Panc1 (cell line): ENCODE results near the gene SLC15A1. TPM values are rescaled to one million over a fixed set of nuclear protein-coding genes. Genes with fewer than 3 reads are reported as not detected.

Experiments
- ATAC-seq: fragments of 200-7000 bp; cut with Tn5 transposase; 2 replicates; pipeline ENCODE4 v1.9.1; 2020; ENCODE audit warnings: mild to moderate bottlenecking, moderate library complexity
- BruUV-seq: library from RNA; stranded (reverse); fragments of 400-500 nt; replicated peaks from 2 replicates; lab custom pipeline; 2021; lab: Mats Ljungman, UMichigan
- CTCF ChIA-PET: fragments of 300-600 bp; sonication (Branson Sonifier 250); formaldehyde crosslinking; loops from one replicate; lab custom pipeline; 2022; ENCODE audit warnings: antibody characterized with exemption; lab: Charles Lee
- POLR2A ChIA-PET: fragments of 300-600 bp; sonication (Branson Sonifier 250); formaldehyde crosslinking; loops from one replicate; lab custom pipeline; 2022; ENCODE audit warnings: antibody characterized with exemption; lab: Charles Lee
- DNase-seq: peaks from one replicate; pipeline ENCODE4 v3.0.0-alpha.2; 2010; ENCODE audit warnings: low read depth, low spot score
- H3K27ac ChIP-seq: 2 replicates; pipeline ENCODE4 v1.5.1; 2011; ENCODE audit warnings: mild to moderate bottlenecking, low read length, inconsistent platforms
- H3K27me3 ChIP-seq: fragments of 200-500 bp; sonication (Bioruptor generic); 2 replicates; pipeline ENCODE4 v1.6.0; 2014; ENCODE audit warnings: low read length, inconsistent platforms; ENCODE audit not compliant: control insufficient read depth, insufficient read depth
- H3K36me3 ChIP-seq: fragments of 200-500 bp; sonication (Bioruptor generic); 2 replicates; pipeline ENCODE4 v1.5.1; 2014; ENCODE audit warnings: inconsistent platforms, mild to moderate bottlenecking, low read length, moderate library complexity; ENCODE audit not compliant: control insufficient read depth, insufficient read depth
- H3K4me1 ChIP-seq: 2 replicates; pipeline ENCODE4 v1.5.1; 2011; ENCODE audit warnings: inconsistent platforms, mild to moderate bottlenecking, low read length, moderate library complexity; ENCODE audit not compliant: control insufficient read depth, insufficient read depth
- H3K4me3 ChIP-seq, 2 experiments: 2 replicates each; pipeline ENCODE4 v1.5.1; 2011 to 2012; ENCODE audit warnings: low read depth in 2 of 2, low read length in 2 of 2, mild to moderate bottlenecking in 2 of 2, inconsistent platforms in 1 of 2, moderate library complexity in 1 of 2
- H3K9me3 ChIP-seq: fragments of 200-500 bp; sonication (Bioruptor generic); 2 replicates; pipeline ENCODE4 v1.5.1; 2014; ENCODE audit warnings: low read depth, mild to moderate bottlenecking, inconsistent platforms, low read length, moderate library complexity; ENCODE audit not compliant: control insufficient read depth, insufficient read depth
- CTCF ChIP-seq: fragments of 450-650 bp; IDR thresholded peaks from 2 replicates; pipeline ENCODE4 v1.5.1; 2017; ENCODE audit warnings: mild to moderate bottlenecking
- POLR2AphosphoS5 ChIP-seq: IDR thresholded peaks from 2 replicates; pipeline ENCODE4 v1.6.1; 2012; ENCODE audit warnings: mild to moderate bottlenecking, low read depth, low read length, moderate library complexity
- REST ChIP-seq, 2 experiments: IDR thresholded peaks; 2 replicates each; pipeline ENCODE4 v1.6.1; 2011 to 2012; ENCODE audit warnings: low read depth in 2 of 2, control low read depth in 1 of 2, low read length in 1 of 2, mild to moderate bottlenecking in 1 of 2, moderate library complexity in 1 of 2; ENCODE audit not compliant: insufficient read depth in 1 of 2
- SIN3A ChIP-seq: IDR thresholded peaks from 2 replicates; pipeline ENCODE4 v1.6.1; 2012; ENCODE audit warnings: low read depth, mild to moderate bottlenecking, low read length, moderate library complexity, borderline replicate concordance; ENCODE audit not compliant: insufficient read depth
- TCF7L2 ChIP-seq: IDR thresholded peaks from 2 replicates; pipeline ENCODE4 v1.6.1; 2011; ENCODE audit warnings: mild to moderate bottlenecking, low read depth, low read length, inconsistent platforms
- in situ Hi-C: cut with HindIII; loops from 2 replicates; pipeline ENCODE4 v1.10.0; 2016; ENCODE audit warnings: low sequenced_read_pairs, low pct_unique_long_range_greater_than_20kb
- intact Hi-C: fragments of 100-400 bp; cut with micrococcal nuclease; formaldehyde crosslinking; loops from one replicate; pipeline ENCODE4 v1.10.0; 2022; ENCODE audit not compliant: unreplicated experiment
- total RNA-seq: library from RNA; stranded (reverse); gene quantifications from one replicate; pipeline ENCODE4 v1.2.1, GENCODE V29; 2021; ENCODE audit not compliant: unreplicated experiment

SLC15A1 gene
- total RNA-seq, 1 experiment from 2014 or later = 0.18 TPM

- Histone ChIP-seq H3K36me3 (no peaks in the 10 kb centered on the region), H3K9me3 (no peaks in the 10 kb centered on the region), H3K4me3 (no peak overlapping the region), H3K27ac (no peak overlapping the region), H3K4me1 (no peaks in the 10 kb centered on the region), H3K27me3 (no peaks in the 10 kb centered on the region)
- CTCF ChIA-PET = interaction anchor here (0.9 kb wide), 1 partner anchor 219 kb away, joined by 3 read pairs; no protein-coding TSS in a partner anchor
- intact Hi-C loops (loop anchor here (10.0 kb wide), 1 partner anchor 520 kb away; the partner anchor contains the start of gene FARP1), in situ Hi-C loops (no loop called here)
- ATAC-seq (no peak), DNase-seq (no peak)
- TF ChIP-seq POLR2AphosphoS5 (no peak), TCF7L2 (no peak), REST (IDR thresholded peaks at IDR 0.05; ENCODE audit: insufficient read depth in 1 of 2, low read depth in 2 of 2, low read length in 1 of 2) (no peak), CTCF (no peak), SIN3A (no peak)
- BruUV-seq = no TSS peak
- POLR2A ChIA-PET = no interaction called here
Observed at GRCh38 chr13:98664510-98664909, 88.0 kb downstream of the SLC15A1 start.

- in situ Hi-C loops (no loop called here), intact Hi-C loops (loop anchor here (10.0 kb wide), 1 partner anchor 519 kb away; the partner anchor contains the start of gene FARP1)
- DNase-seq (peak; percentile 5), ATAC-seq (peak; percentile 65; the same call in 1 of the 2 replicates)
- Histone ChIP-seq H3K36me3 (no peaks in the 10 kb centered on the region), H3K4me1 (no peaks in the 10 kb centered on the region), H3K9me3 (no peaks in the 10 kb centered on the region), H3K27me3 (no peaks in the 10 kb centered on the region), H3K27ac (no peak overlapping the region), H3K4me3 (no peak overlapping the region)
- CTCF ChIA-PET = no interaction called here
- no peak for TF ChIP-seq POLR2AphosphoS5
- no peak for TF ChIP-seq SIN3A
- TF ChIP-seq REST (IDR thresholded peaks at IDR 0.05; ENCODE audit: insufficient read depth in 1 of 2, low read depth in 2 of 2, low read length in 1 of 2) = no peak
- TF ChIP-seq TCF7L2 = no peak
- no peak for TF ChIP-seq CTCF
- POLR2A ChIA-PET = no interaction called here
- no TSS peak for BruUV-seq
Observed at GRCh38 chr13:98664047-98664446, 88.4 kb downstream of the SLC15A1 start.
